Lower leg skin (tissue), 4 donors: ENCODE results near the gene FETUB. TPM values are rescaled to one million over a fixed set of nuclear protein-coding genes. Genes with fewer than 3 reads are reported as not detected.

Experiments
- DNase-seq, 2 donors: peaks; one replicate each; pipeline ENCODE4 v3.0.0-alpha.2; 2019; ENCODE audit warnings: low spot score in 2 of 2
- H3K4me3 ChIP-seq: fragments of 200-600 bp; sonication (generic); 2 replicates; pipeline ENCODE4 v1.5.1; 2017; ENCODE audit warnings: mild to moderate bottlenecking, low read depth; ENCODE audit not compliant: poor library complexity, severe bottlenecking
- CTCF ChIP-seq, 3 donors: fragments of 450-650 bp; IDR thresholded peaks; one replicate each; pipeline ENCODE4 v1.5.1; 2016; ENCODE audit warnings: antibody characterized with exemption in 3 of 3, mild to moderate bottlenecking in 3 of 3, moderate library complexity in 2 of 3
- POLR2A ChIP-seq, 2 donors: fragments of 450-650 bp; IDR thresholded peaks; one replicate each; pipeline ENCODE4 v1.6.1; 2016 to 2017; ENCODE audit warnings: antibody characterized with exemption in 2 of 2, mild to moderate bottlenecking in 1 of 2, moderate library complexity in 1 of 2
- whole genome bisulfite sequencing, 2 donors: methylation state at CpG; one replicate each; pipeline ENCODE4 v1.1.5; 2018; 5-methylcytosine and 5-hydroxymethylcytosine counted together
- intact Hi-C: fragments of 100-400 bp; cut with DNase I; formaldehyde crosslinking; loops from one replicate; pipeline ENCODE4 v1.15.0; 2023; ENCODE audit warnings: low total_unique reads
- total RNA-seq, 4 donors: library from RNA; depleted of rRNA; stranded (reverse); fragments of >200 nt; gene quantifications; one replicate each; pipeline ENCODE4 v1.1.0, GENCODE V29; 2016

Gene FETUB
- total RNA-seq, 4 donors from 2014 or later, result 4.0 to 13.5 (median 9.3) TPM

- intact Hi-C loops, result loop anchor here (10.0 kb wide), 2 partner anchors 140 to 210 kb away; no protein-coding TSS in a partner anchor
- H3K4me3 ChIP-seq, result no peak overlapping the region
- DNase-seq, result peak; percentile 68 to 92
- TF ChIP-seq CTCF (IDR thresholded peaks at IDR 0.05) (peak in 1 of 3 donors; percentile 93), POLR2A (IDR thresholded peaks at IDR 0.05) (no peak)
- WGBS, 2 donors, result 31% methylated on average over 16 of the region's 16 CpGs
Measured at GRCh38 chr3:186614597-186615483, 25.4 kb upstream of the FETUB start.

GRCh38 chr3:186616299-186616617 is 23.9 kb upstream of the FETUB start:
- H3K4me3 ChIP-seq, result no peak overlapping the region
- TF ChIP-seq CTCF (IDR thresholded peaks at IDR 0.05) (no peak), POLR2A (IDR thresholded peaks at IDR 0.05) (no peak)
- no peak for DNase-seq
- 75 to 83% methylated on average over 8 of the region's 8 CpGs for WGBS, 2 donors
- intact Hi-C loops, result loop anchor here (10.0 kb wide), 2 partner anchors 139 to 209 kb away; no protein-coding TSS in a partner anchor

- WGBS, 2 donors, result 7 to 9% methylated on average over 30 to 31 of the region's 31 CpGs
- H3K4me3 ChIP-seq, result no peak overlapping the region
- intact Hi-C loops, result loop anchor here (10.0 kb wide), 2 partner anchors 138 to 208 kb away; no protein-coding TSS in a partner anchor
- TF ChIP-seq POLR2A (IDR thresholded peaks at IDR 0.05), result no peak
- TF ChIP-seq CTCF (IDR thresholded peaks at IDR 0.05), result peak in 1 of 3 donors; percentile 72
- peak; percentile 84 to 96 for DNase-seq
Measured at GRCh38 chr3:186617036-186617946, 22.9 kb upstream of the FETUB start.

GRCh38 chr3:186618318-186618938 is 21.8 kb upstream of the FETUB start:
- no peak overlapping the region for H3K4me3 ChIP-seq
- DNase-seq, result no peak
- TF ChIP-seq CTCF (IDR thresholded peaks at IDR 0.05) (no peak), POLR2A (IDR thresholded peaks at IDR 0.05) (no peak)
- WGBS, 2 donors, result 87 to 88% methylated on average over 8 of the region's 8 CpGs
- intact Hi-C loops, result loop anchor here (10.0 kb wide), 2 partner anchors 136 to 206 kb away; no protein-coding TSS in a partner anchor

- WGBS, 2 donors, result 92% methylated on average over 5 of the region's 5 CpGs
- intact Hi-C loops, result loop anchor here (10.0 kb wide), 2 partner anchors 135 to 205 kb away; no protein-coding TSS in a partner anchor
- no peak for DNase-seq
- no peak overlapping the region for H3K4me3 ChIP-seq
- TF ChIP-seq CTCF (IDR thresholded peaks at IDR 0.05), result no peak
- no peak for TF ChIP-seq POLR2A (IDR thresholded peaks at IDR 0.05)
Measured at GRCh38 chr3:186619787-186620212, 20.4 kb upstream of the FETUB start.
